HEK293T (cell line): ENCODE data around the gene INSYN1.

Experiments
- ARNT ChIP-seq: fragments of 450-650 bp; IDR thresholded peaks from 2 replicates; pipeline ENCODE4 v1.6.1; 2017; ENCODE audit warnings: mild to moderate bottlenecking
- CTBP1 ChIP-seq: fragments of 450-650 bp; IDR thresholded peaks from 2 replicates; pipeline ENCODE4 v1.6.1; 2016; ENCODE audit warnings: borderline replicate concordance
- FOXM1 ChIP-seq: fragments of 450-650 bp; IDR thresholded peaks from 2 replicates; pipeline ENCODE4 v1.6.1; 2017; ENCODE audit warnings: mild to moderate bottlenecking, borderline replicate concordance
- SP1 ChIP-seq: fragments of 450-650 bp; IDR thresholded peaks from 2 replicates; pipeline ENCODE4 v1.6.1; 2017
- SUZ12 ChIP-seq: fragments of 450-650 bp; IDR thresholded peaks from 2 replicates; pipeline ENCODE4 v1.6.1; 2016; ENCODE audit warnings: mild to moderate bottlenecking
- TARDBP ChIP-seq: fragments of 450-650 bp; IDR thresholded peaks from 2 replicates; pipeline ENCODE4 v1.6.1; 2016

- TF ChIP-seq SUZ12: no peak
- TF ChIP-seq FOXM1: no peak
- TF ChIP-seq ARNT: no peak
- TF ChIP-seq CTBP1: no peak
- no peak for TF ChIP-seq SP1
- TF ChIP-seq TARDBP: no peak
These were observed 6.9 kb downstream of the INSYN1 start for GRCh38 chr15:73746261-73746660.
